Head of caudate nucleus (tissue), 42 donors: ENCODE results near the gene JDP2.
A peak's percentile ranks its signal among the peaks of the same experiment; 100 is the strongest.

ENCODE experiments used
- DNase-seq, 42 donors: peaks; one replicate each; pipeline versions ENCODE4 v3.0.0 to v3.0.0-alpha.2; 2020 to 2021; ENCODE audit warnings: mixed read lengths in 7 of 42
- intact Hi-C: fragments of 100-400 bp; cut with DNase I; formaldehyde crosslinking; loops from one replicate; pipeline ENCODE4 v1.15.0; 2022

The JDP2 gene

DNA sequence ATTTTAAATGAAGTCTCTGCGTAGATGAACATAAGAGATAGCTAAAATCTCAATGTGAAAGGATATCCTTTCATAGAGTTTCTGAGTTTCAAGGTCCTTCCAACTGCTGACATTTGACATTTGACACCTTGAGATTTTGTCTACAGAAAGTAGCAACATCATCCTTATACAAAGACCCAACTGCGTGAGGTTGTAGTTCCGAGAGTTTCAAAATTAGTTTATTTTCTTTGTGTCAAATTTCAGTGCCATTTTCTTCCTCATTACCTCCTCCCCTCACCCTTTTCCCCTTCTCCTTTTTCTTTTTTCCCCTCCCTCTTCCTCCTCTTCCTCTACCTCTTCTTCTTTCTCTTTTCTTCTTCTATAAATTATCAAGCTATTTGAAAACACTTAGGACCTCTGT lies 67.6 kb downstream of the JDP2 start:
- DNase-seq: no peak
- intact Hi-C loops: no loop called here

DNA sequence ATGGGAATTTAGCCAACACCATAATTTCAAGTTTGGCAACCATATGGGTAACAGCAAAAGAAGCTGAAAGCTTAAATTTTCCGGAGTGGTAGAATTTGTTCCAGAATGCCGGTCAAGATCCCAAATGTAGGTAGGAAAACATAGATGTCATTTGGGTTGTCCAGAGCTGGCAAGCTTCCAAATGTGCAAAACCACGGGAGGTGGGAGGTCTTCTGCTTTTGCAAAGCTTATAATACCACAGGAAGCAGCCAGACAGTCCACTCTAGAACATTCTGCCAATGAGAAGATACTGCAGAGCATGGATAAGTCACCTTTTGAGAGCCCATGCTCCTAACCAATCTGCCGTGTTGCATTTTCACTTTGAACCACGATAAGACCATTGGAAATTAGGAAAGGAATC lies 68.1 kb downstream of the JDP2 start:
- no peak for DNase-seq
- intact Hi-C loops: no loop called here

DNA sequence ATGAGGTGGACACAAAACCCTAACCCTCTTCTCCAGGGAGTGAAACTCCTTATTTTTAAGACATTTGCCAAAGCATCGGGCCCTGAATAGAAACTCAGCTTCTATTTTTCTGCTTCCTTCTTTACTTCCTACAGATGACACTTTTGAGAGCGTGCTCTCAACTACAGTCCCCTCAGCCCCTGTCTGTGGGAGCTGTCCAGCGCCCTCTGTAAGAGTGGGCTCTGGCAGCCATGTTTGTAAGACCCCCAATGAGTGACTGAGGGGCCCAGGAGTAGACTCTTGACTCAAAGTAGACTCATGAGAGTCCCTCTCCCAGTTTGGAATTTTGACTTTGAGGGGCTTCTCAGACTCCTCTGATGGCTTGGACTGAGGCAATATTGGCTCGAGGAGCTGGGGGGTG lies 68.9 kb downstream of the JDP2 start:
- DNase-seq: no peak
- intact Hi-C loops: no loop called here

DNA sequence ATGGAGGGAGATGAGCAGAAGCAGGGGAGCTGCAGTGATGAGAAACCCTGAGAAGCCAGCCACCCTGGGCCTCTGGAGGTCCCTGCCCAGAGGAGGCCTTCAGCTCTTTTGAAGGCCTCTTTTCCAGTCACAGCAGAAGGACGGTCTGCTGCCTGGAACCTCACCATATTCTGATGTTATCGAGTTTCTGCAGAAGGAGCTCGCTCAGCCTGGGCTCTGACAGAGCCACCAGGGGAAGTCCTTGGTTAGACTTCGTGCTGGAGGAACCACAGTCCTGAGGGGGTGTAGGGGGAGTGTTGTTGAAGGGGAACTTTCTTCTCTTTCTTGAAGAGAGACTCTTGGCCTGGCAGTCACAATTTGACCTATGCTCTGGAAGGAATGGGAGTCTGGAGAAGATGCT lies 69.4 kb downstream of the JDP2 start:
- intact Hi-C loops: no loop called here
- no peak for DNase-seq

DNA sequence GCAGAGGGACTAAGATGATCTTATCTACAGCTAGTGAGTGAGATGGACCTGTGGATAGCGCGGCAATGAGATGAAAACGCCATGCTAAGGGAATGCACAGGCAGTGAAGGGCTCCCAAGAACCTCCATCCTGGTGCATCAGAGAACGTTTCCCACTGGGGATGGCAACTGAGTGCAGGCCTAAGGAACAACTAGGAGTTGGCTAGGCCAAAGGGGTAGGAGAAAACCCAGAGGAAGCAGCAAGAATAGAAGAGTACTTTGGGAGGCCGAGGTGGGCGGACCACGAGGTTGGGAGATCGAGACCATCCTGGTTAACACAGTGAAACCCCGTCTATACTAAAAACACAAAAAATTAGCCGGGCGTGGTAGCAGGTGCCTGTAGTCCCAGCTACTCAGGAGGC lies 69.9 kb downstream of the JDP2 start:
- intact Hi-C loops: no loop called here
- DNase-seq: no peak

DNA sequence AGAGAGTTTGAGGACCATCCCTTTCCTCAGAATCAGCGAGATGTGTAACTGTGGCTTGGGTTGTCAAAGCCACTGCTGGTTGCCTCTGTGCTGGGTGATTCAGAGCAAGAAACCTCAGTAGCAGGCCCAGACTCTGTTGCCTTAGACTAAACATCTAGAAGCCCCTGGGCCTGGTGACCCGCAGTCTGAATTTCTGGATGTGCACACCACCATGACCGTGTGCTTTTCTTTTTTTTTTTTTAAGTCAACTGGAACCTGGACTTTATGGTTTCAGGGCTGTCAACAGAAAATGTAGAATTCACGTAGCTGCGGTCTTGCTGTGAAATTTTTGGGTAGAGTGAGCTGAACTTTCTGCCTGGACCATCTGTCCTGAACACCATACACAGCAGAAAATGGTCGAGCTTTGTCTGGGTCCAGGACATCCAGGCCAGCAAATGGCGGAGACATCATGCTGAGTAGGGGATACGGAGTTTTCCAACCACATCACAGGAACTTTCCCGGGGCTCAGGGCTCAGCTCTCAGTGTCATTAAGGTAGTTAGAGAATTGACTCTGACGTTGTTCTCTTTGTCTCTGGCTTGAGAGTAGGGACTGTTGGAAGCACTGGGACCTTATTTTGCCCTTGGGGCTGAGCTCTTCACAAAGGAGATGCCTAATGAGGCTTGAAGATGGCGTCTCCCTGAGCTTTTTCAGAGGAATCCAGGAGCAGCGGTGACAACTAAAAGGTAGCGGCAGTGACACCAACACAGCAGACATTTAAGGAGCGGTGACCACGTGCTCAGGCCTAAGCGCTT lies 71.5 kb downstream of the JDP2 start:
- intact Hi-C loops: no loop called here

DNA sequence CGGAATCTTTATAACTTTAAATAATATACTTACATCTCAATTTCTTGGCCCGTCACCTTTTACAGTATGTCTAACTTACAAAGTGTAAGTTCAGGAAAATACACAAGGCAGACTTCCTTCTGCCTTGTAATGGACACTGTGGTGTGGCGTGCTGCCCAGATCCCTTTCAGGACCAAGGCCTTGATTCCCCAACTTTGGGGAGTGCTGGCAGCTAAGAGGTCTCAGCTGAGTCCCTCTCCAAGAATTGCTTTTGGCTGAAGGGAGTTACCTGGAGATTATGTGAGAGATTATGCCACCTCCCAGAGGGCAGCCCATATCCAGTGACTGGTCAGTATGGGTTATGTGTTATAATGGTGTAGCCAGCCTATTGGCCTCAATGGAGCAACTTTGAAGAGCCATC lies 73.3 kb downstream of the JDP2 start:
- intact Hi-C loops: no loop called here

More for the DNA sequence above, 71.5 kb downstream of the JDP2 start:
- DNase-seq: no peak

DNA sequence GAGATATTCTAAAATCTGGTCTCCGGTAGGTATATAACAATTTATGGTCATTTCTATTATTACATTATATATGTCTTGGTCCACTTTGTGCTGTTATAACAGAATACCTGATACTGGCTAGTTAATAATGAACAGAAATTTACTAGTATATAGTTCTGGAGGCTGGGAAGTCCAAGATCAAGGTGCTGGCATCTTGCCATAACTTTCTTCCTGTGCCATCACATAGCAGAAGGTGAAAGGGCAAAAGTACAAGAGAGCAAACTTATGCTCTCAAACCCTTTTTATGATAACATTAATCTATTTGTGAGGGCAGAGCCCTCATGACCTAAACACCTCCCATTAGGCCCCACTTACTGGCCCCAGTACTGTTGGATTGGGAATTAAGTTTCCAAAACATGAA lies 76.6 kb downstream of the JDP2 start:
- intact Hi-C loops: no loop called here
- no peak for DNase-seq

More for the DNA sequence above, 73.3 kb downstream of the JDP2 start:
- DNase-seq: no peak

DNA sequence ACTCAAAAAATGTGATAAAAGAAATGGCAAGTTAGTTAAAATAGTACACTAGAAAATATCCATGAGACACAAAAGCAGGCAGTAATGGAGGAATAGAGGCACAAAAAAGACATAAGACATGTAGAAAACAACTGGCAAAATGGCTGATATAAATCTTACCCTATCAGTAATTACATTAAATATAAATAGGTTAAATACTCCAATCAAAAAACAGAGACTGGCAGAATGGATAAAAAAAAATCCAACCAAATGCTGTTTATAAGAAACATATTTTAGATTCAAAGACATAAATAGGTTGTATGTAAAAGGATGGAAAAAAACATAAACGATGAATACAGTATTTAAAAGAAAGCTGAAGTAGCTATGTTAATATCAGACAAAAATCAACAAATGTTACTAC lies 79.1 kb downstream of the JDP2 start:
- DNase-seq: no peak
- intact Hi-C loops: no loop called here

DNA sequence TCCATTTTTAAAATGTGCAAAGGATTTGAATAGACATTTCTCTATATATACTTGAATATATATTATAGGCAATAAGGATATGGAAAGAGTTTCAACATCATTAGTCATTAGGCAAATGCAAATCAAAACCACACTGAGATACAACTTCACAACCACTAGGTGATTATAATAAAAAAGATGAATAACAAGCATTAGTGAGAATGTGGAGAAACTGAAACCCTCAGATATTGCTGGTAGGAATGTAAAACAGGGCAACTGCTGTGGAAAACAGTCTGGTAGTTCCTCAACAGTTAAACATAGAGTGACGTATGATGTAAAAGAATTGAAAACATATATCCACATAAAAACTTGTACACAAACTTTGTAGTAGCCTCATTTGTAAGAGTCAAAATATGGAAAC lies 82.7 kb downstream of the JDP2 start:
- intact Hi-C loops: no loop called here
- no peak for DNase-seq

DNA sequence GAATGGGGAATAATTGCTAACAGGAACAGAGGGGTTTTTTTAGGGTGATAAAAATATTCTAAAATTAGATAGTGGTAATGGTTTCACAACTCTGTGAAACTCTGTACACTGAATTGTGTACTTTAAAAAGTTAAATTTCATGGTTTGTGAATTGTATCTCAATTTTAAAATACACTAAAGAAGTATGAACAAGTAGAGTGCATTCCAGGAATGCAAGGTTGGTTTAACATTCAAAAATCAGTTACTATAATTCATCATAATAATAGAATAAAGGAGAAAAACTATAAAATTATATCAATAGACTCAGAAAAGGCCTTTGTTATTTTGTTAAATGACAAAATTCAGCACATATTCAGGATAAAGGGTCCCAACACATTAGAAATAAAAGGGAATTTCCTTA lies 83.4 kb downstream of the JDP2 start:
- DNase-seq: no peak
- intact Hi-C loops: no loop called here

DNA sequence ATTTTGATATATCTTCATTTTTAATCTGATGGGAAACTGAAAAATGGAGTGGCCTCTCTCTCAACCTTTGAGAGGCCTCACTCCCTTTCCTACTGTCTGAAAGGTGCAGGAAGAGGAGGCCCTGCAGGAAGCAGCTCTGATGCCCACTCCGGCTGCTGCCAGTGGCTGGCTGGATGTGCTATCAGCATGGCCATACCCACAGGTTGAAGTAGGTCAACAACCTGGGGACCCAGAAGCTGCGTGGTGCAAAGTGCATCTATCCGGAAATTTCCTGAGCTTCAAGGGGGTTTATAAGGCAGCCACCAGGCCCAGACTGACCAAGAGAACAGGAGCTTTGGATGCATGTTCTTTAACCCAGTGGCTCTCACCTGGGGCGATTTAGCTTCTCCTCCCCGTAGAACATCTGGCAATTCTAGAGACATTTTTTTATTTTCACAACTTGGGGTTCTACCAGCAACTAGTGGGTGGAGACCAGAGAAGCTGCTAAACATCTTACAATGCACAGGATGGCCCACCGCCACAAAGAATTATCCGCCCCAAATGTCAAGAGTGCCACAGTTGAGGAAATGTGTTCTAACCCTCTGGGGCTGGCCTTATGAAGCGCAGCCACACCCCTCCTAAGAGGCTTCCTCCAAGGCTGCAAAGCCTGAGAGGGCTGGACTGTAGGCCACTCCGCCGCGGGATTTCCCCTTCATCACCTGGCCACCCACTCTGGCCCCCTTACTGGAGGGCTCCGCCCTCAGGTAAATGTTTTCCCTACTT lies 86.3 kb downstream of the JDP2 start:
- intact Hi-C loops: no loop called here
- no peak for DNase-seq

DNA sequence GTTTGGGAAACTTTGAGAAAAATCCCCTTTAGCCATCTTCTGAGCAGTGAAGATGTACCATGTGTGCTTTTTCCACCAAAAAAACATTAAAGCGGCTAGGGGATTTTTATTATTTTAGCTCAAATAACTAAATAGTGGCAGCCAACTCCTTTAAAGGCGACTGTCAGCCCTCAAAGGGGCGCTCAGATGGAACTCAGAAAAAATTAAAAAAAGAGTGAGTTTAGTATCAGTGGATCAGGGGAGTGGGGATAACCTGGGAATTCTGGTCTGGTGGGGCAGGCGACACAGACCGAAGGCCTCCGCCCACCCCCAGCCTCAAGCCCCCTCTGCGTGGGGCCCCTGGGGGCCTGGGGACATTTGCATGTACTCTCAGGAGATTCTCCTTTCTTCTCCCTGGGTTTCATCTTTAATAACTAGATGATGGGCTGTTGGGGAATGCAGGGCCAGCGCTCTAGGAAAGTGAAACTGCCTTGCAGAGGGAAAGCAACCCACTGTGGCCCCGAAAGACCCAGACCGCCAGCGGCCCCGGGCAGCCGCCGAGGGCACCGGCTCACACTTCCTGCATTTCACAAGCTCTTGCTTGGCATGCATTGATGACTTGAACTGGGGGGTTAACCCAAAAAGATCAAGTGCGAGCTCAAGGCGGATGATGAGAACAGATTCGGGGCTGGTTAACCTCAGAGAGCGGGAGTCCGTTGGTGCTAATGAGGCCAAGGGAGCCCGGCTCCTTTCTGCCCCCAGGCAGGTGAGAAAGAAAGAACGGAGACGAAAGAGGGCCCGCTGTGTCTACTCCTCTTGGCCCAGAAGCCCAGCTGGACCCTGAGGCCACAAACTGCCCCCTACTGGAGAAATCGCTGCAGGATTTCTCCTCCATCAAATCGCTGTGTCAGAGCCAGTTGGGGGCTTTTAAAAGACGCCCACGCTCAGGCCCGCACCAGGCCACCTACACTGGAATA lies 87.1 kb downstream of the JDP2 start:
- intact Hi-C loops: no loop called here
- peak in 17 of 42 donors; percentile 12 to 55 (median 27) for DNase-seq

DNA sequence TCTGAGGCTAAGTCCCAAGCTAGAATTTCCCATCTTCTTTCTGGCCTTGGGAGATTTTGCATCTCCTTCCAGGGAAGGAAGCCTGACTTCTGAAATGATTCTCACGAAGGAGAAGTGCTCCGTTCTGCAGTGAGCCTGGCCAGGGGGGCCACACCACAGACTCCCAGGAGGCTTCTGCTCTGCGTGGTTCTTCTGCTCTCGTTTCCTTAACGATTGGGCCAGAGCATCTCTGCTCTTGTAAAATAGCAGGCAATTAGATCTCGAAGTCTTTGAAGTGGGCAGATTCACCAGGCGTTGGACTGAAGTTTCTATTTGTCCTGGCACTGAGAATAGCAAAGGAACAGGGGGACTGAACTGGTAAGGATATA lies 87.8 kb downstream of the JDP2 start:
- DNase-seq: peak in 8 of 42 donors; percentile 11 to 36 (median 27)
- intact Hi-C loops: no loop called here

DNA sequence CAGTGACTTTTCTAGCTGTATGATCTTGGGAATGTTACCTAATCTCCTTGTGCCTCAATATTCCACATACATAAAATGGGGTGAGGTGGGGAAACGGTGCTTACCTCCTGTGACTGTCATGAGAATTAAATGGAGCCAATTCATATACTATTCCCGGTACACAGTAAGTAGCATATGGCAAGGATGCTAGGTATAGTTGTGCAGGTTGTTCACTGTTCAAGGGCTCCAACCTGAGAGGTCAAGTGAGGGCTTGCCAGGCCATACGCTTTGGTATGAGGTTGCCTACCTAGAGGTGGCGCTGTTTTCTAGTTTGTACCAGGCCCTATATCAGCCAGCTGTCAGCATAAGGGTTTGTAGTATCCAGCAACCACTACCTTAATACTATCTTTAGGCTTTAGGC lies 90.8 kb downstream of the JDP2 start:
- DNase-seq: no peak
- intact Hi-C loops: no loop called here

DNA sequence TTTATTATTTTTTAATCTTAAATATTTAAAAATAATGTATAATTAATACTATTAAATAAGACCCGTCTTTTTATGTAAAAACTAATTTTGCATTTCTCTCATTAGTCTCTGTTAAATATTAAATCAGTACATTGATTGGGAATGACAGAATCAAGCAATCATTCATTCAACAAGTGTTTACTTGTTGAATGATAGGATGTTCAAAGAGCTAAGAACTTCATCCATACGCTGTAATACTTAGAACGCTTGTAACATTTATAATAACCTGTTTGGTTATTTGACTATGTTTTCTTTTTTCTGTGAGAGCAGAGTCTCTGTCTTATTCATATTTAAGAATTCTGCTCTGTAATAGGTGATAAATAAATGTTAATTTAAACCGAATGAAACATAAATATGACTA lies 91.6 kb downstream of the JDP2 start:
- intact Hi-C loops: no loop called here
- no peak for DNase-seq

DNA sequence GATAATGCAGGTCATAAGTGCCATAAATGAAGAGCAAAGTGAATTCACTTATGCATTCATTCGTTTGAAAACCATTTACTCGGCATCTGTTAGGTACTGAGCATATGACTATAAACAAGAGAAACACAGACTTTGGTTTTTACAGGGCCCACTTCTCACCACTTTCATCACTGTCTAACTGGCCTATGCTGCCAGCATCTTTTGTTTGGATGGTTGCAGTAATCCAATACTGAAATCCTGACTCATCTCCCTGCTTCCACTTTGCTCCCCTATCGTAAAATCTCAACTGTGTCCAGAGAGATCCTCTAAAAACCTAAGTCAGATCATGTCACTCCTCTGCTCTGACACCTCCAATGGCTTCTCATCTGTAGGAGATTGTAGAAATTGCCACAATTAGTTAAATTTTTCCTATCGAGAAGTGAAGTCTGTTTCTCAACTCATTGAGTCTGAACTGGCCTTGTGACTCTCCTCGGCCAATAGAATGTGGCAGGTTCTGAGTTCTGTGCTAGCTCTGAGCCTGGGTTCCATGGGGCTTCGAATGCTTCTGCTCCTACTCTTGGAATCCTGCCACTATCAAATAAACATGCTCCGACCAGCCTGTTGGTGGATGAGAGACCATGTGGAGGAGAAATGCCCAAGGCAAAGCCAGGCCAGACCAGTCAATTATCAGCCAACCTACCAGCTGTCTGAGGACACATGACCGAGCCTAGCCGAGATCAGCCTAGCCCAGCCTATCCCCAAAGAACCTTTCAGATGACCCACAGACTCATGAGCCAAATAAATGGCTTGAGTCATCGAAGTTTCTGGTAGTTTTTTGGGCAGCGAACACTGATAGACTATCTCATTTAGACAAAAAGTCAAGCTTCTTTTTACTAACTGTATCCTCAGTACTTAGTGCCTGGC lies 92.3 kb downstream of the JDP2 start:
- intact Hi-C loops: no loop called here
- DNase-seq: no peak

DNA sequence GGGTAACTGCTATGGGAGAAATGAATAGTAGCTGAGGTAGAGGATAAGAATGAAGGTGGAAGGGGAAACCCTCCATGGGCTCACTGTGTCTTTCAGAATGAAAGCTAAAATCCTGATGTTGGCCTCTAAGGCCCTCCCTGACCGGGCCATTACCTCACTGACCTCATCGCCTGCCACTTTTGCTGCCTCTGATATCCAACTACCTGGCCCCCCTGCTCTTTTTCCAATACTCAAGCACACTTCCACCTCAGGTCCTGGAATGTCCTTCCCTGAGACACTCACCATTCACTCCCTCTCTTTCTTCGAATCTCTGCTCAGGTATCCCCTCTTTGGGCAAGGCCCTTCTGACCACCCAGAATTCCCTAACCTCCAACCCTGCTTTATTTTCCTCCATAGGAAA lies 93.0 kb downstream of the JDP2 start:
- no peak for DNase-seq
- intact Hi-C loops: no loop called here
